ENCODE results near the gene ACSM4.

GRCh38 chr12:7304456-7304855, 584 bp downstream of the ACSM4 start:
- TF ChIP-seq SUZ12 (IDR thresholded peaks at IDR 0.05; ENCODE audit: extremely low read depth, insufficient read depth, insufficient read length) (no peak), ZNF274 (IDR thresholded peaks at IDR 0.05; ENCODE audit: low read depth, low read length) (no peak), YY1 (IDR thresholded peaks at IDR 0.05; ENCODE audit: insufficient read depth, insufficient read length) (no peak)
